Measurements from ENCODE around the gene PRR19.

DNA sequence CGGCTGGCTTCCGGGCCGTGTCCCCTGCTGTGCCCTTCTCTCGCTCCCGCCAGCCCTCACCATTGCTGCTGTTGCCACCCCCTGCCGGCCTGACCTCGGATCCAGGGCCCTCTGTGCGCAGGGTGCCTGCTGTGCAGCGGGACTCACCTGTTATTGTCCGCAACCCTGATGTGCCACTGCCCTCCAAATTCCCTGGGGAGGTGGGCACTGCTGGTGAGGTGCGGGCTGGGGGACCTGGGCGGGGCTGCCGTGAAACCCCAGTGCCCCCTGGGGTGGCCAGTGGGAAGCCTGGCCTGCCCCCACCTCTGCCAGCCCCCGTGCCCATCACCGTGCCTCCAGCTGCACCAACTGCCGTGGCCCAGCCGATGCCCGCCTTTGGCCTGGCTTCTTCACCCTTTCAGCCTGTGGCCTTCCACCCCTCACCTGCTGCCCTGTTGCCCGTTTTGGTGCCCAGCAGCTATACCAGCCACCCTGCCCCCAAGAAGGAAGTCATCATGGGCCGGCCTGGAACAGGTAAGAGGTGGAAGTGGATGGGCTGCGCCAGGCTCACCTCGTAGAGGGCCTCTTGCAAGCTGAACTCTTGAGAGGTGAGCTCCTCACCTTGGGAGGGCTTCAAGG lies 27.8 kb upstream of the PRR19 start:
- TF ChIP-seq POLR2A (IDR thresholded peaks at IDR 0.05): no peak
- TF ChIP-seq, protein P1, sequence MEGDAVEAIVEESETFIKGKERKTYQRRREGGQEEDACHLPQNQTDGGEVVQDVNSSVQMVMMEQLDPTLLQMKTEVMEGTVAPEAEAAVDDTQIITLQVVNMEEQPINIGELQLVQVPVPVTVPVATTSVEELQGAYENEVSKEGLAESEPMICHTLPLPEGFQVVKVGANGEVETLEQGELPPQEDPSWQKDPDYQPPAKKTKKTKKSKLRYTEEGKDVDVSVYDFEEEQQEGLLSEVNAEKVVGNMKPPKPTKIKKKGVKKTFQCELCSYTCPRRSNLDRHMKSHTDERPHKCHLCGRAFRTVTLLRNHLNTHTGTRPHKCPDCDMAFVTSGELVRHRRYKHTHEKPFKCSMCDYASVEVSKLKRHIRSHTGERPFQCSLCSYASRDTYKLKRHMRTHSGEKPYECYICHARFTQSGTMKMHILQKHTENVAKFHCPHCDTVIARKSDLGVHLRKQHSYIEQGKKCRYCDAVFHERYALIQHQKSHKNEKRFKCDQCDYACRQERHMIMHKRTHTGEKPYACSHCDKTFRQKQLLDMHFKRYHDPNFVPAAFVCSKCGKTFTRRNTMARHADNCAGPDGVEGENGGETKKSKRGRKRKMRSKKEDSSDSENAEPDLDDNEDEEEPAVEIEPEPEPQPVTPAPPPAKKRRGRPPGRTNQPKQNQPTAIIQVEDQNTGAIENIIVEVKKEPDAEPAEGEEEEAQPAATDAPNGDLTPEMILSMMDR (IDR thresholded peaks at IDR 0.05): no peak

All from testis (tissue), 2 donors.